Stimulated activated CD4-positive, alpha-beta T cell treated with anti-CD3 and anti-CD28 coated beads, TNF-alpha, amount 100 ng/mL, for 24 hours (primary cell): Measurements from ENCODE around the gene OR51L1.
"Not testable (repeated sequence)": the region's sequence is repeated elsewhere in the genome, so short reads cannot be mapped to it uniquely, and the experiment has no call there.

Experiments
- DNase-seq, 3 experiments: peaks; one replicate each; pipeline ENCODE4 v3.0.0-alpha.2; 2020; ENCODE audit warnings: low read depth in 3 of 3

Gene OR51L1

GRCh38 chr11:4994551-4994950, at the start of gene OR51L1:
Gene OR51L1 (plus strand): TSS chr11:4994851. CDS start chr11:4998983, 4,132 bp downstream.
- DNase-seq: no peak

- no peak for DNase-seq
Measured at GRCh38 chr11:4947505-4947904, 47.1 kb upstream of the OR51L1 start, which contains the start of gene OR51A4. Gene OR51A4 (minus strand): TSS chr11:4947605. CDS start chr11:4947100, 505 bp downstream.

- DNase-seq: not testable (repeated sequence)
Measured at GRCh38 chr11:4955613-4956012, 39.0 kb upstream of the OR51L1 start, which contains the start of gene OR51A2. Gene OR51A2 (minus strand): TSS chr11:4955713. CDS start chr11:4955713, 0 bp downstream.

GRCh38 chr11:4957396-4957795, 37.3 kb upstream of the OR51L1 start:
- no peak for DNase-seq

- DNase-seq: no peak
Measured at GRCh38 chr11:4960877-4961276, 33.8 kb upstream of the OR51L1 start.

- DNase-seq: no peak
Measured at GRCh38 chr11:4962816-4963215, 31.8 kb upstream of the OR51L1 start.

- DNase-seq: no peak
Measured at GRCh38 chr11:4975436-4975835, 19.2 kb upstream of the OR51L1 start.

GRCh38 chr11:4979036-4979435, 15.6 kb upstream of the OR51L1 start:
- DNase-seq: no peak

- no peak for DNase-seq
Measured at GRCh38 chr11:4982678-4983077, 12.0 kb upstream of the OR51L1 start.

- no peak for DNase-seq
Measured at GRCh38 chr11:4983841-4984240, 10.8 kb upstream of the OR51L1 start.

GRCh38 chr11:4991060-4991459, 3.6 kb upstream of the OR51L1 start:
- DNase-seq: no peak

- peak in 1 of 3 experiments; percentile 5 for DNase-seq
Measured at GRCh38 chr11:5004424-5005274, 10.0 kb downstream of the OR51L1 start.

- no peak for DNase-seq
Measured at GRCh38 chr11:5007561-5007960, 12.9 kb downstream of the OR51L1 start.

GRCh38 chr11:5011254-5011653, 16.6 kb downstream of the OR51L1 start:
- DNase-seq: no peak

GRCh38 chr11:5013012-5013411, 18.4 kb downstream of the OR51L1 start:
- DNase-seq: no peak

GRCh38 chr11:5021996-5022395, 27.3 kb downstream of the OR51L1 start:
- no peak for DNase-seq

GRCh38 chr11:5036669-5037068, 42.0 kb downstream of the OR51L1 start:
- DNase-seq: no peak

GRCh38 chr11:5037926-5038325, 43.3 kb downstream of the OR51L1 start:
- DNase-seq: no peak

GRCh38 chr11:5038341-5038740, 43.7 kb downstream of the OR51L1 start:
- DNase-seq: no peak

- DNase-seq: no peak
Measured at GRCh38 chr11:5040876-5041275, 46.2 kb downstream of the OR51L1 start.

GRCh38 chr11:5042091-5042490, 47.4 kb downstream of the OR51L1 start:
- no peak for DNase-seq

- no peak for DNase-seq
Measured at GRCh38 chr11:5043380-5043779, 48.7 kb downstream of the OR51L1 start.

GRCh38 chr11:5046226-5046625, 51.6 kb downstream of the OR51L1 start, which contains the start of gene OR52J3:
Gene OR52J3 (plus strand): TSS chr11:5046526. CDS start chr11:5046526, 0 bp downstream.
- no peak for DNase-seq
